Measurements from ENCODE around the gene SMCO4. TPM values are rescaled to one million over a fixed set of nuclear protein-coding genes. Genes with fewer than 3 reads are reported as not detected.

SMCO4 gene
- total RNA-seq, 1 experiment from 2014 or later: 14.1 TPM

DNA sequence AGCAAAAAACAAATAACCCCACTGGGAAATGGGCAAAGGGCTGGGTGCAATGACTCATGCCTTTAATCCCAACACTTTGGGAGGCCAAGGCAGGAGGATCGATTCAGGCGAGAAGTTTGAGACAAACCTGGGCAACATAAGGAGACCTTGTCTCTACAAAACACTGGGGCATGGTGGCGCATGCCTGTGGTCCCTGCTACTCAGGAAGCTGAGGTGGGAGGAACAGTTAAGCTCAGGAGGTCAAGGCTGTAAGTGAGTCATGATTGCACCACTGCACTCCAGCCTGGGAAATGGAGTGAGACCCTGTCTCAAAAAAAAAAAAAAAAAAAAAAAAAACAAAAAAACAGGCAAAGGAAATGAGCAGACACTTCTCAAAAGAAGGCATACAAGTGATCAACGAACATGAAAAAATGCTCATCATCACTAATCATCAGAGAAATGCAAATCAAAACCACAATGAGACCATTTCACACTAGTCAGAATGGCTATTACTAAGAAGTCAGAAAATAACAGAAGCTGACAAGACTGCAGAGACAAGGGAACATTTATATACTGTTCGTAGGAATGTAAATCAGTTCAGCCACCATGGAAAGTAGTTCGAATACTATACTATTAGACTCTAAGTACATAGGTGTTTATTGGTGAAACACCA lies 48.2 kb upstream of the SMCO4 start:
- Histone ChIP-seq H3K9me3 (ENCODE audit: control insufficient read depth, insufficient read depth, low read depth, low read length) (no peaks in the 10 kb centered on the region), H3K27me3 (ENCODE audit: control insufficient read depth, insufficient read depth, low read length) (peaks cover 6% of the 10 kb centered on the region; the same call in 1 of the 2 replicates), H3K4me1 (ENCODE audit: control insufficient read depth, insufficient read depth, low read length) (no peaks in the 10 kb centered on the region), H3K4me3 (ENCODE audit: low read depth in 2 of 2, low read length in 2 of 2) (no peak overlapping the region), H3K27ac (ENCODE audit: low read length) (no peak overlapping the region), H3K36me3 (ENCODE audit: control insufficient read depth, insufficient read depth, low read length) (no peaks in the 10 kb centered on the region)
- DNase-seq (ENCODE audit: low read depth, low spot score) (no peak), ATAC-seq (no peak)
- TF ChIP-seq TCF7L2 (IDR thresholded peaks at IDR 0.05; ENCODE audit: low read depth, low read length) (no peak), POLR2AphosphoS5 (IDR thresholded peaks at IDR 0.05; ENCODE audit: low read depth, low read length) (no peak), SIN3A (IDR thresholded peaks at IDR 0.05; ENCODE audit: borderline replicate concordance, insufficient read depth, low read depth, low read length) (no peak)
- TF ChIP-seq, protein P1, sequence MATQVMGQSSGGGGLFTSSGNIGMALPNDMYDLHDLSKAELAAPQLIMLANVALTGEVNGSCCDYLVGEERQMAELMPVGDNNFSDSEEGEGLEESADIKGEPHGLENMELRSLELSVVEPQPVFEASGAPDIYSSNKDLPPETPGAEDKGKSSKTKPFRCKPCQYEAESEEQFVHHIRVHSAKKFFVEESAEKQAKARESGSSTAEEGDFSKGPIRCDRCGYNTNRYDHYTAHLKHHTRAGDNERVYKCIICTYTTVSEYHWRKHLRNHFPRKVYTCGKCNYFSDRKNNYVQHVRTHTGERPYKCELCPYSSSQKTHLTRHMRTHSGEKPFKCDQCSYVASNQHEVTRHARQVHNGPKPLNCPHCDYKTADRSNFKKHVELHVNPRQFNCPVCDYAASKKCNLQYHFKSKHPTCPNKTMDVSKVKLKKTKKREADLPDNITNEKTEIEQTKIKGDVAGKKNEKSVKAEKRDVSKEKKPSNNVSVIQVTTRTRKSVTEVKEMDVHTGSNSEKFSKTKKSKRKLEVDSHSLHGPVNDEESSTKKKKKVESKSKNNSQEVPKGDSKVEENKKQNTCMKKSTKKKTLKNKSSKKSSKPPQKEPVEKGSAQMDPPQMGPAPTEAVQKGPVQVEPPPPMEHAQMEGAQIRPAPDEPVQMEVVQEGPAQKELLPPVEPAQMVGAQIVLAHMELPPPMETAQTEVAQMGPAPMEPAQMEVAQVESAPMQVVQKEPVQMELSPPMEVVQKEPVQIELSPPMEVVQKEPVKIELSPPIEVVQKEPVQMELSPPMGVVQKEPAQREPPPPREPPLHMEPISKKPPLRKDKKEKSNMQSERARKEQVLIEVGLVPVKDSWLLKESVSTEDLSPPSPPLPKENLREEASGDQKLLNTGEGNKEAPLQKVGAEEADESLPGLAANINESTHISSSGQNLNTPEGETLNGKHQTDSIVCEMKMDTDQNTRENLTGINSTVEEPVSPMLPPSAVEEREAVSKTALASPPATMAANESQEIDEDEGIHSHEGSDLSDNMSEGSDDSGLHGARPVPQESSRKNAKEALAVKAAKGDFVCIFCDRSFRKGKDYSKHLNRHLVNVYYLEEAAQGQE (IDR thresholded peaks at IDR 0.05; ENCODE audit: insufficient read depth in 1 of 2, low read depth in 2 of 2, low read length in 1 of 2): no peak
- TF ChIP-seq, protein P2, sequence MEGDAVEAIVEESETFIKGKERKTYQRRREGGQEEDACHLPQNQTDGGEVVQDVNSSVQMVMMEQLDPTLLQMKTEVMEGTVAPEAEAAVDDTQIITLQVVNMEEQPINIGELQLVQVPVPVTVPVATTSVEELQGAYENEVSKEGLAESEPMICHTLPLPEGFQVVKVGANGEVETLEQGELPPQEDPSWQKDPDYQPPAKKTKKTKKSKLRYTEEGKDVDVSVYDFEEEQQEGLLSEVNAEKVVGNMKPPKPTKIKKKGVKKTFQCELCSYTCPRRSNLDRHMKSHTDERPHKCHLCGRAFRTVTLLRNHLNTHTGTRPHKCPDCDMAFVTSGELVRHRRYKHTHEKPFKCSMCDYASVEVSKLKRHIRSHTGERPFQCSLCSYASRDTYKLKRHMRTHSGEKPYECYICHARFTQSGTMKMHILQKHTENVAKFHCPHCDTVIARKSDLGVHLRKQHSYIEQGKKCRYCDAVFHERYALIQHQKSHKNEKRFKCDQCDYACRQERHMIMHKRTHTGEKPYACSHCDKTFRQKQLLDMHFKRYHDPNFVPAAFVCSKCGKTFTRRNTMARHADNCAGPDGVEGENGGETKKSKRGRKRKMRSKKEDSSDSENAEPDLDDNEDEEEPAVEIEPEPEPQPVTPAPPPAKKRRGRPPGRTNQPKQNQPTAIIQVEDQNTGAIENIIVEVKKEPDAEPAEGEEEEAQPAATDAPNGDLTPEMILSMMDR (IDR thresholded peaks at IDR 0.05): no peak
- ChIA-PET CTCF (no interaction called here), POLR2A (no interaction called here)
- in situ Hi-C loops (cut with HindIII; ENCODE audit: low pct_unique_long_range_greater_than_20kb, low sequenced_read_pairs) (no loop called here), intact Hi-C loops (cut with micrococcal nuclease; ENCODE audit: unreplicated experiment) (no loop called here)
- BruUV-seq (replicated peaks): no TSS peak

DNA sequence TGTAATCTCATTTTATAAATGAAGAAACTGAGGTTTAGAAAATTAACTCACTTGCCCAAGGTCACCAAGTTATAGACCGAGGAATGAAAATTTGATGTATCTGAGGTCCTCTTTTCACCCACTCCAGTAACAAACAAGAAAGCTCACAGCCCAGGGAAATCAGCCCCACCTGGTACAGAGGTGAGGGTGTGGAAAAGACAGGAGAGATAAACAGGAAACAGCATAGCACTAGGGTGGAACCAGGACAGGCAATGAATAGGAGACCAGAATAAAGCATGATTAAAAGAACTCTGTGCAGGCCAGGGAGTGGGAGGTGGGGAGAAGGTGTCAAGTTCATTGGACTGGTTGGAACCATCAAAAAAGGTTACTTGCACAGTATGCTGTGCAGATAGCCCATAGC lies 46.2 kb upstream of the SMCO4 start:
- H3K4me1 ChIP-seq (ENCODE audit: control insufficient read depth, insufficient read depth, low read length): no peaks in the 10 kb centered on the region
- H3K36me3 ChIP-seq (ENCODE audit: control insufficient read depth, insufficient read depth, low read length): no peaks in the 10 kb centered on the region
- POLR2A ChIA-PET: no interaction called here
- peaks cover 6% of the 10 kb centered on the region; the same call in 1 of the 2 replicates for H3K27me3 ChIP-seq (ENCODE audit: control insufficient read depth, insufficient read depth, low read length)
- no peak overlapping the region for H3K4me3 ChIP-seq (ENCODE audit: low read depth in 2 of 2, low read length in 2 of 2)
- no TSS peak for BruUV-seq (replicated peaks)
- intact Hi-C loops (cut with micrococcal nuclease; ENCODE audit: unreplicated experiment): no loop called here
- no peak for ATAC-seq
- DNase-seq (ENCODE audit: low read depth, low spot score): no peak
- TF ChIP-seq, protein P1 (IDR thresholded peaks at IDR 0.05; ENCODE audit: insufficient read depth in 1 of 2, low read depth in 2 of 2, low read length in 1 of 2): no peak
- TF ChIP-seq TCF7L2 (IDR thresholded peaks at IDR 0.05; ENCODE audit: low read depth, low read length): no peak
- TF ChIP-seq SIN3A (IDR thresholded peaks at IDR 0.05; ENCODE audit: borderline replicate concordance, insufficient read depth, low read depth, low read length): no peak
- TF ChIP-seq POLR2AphosphoS5 (IDR thresholded peaks at IDR 0.05; ENCODE audit: low read depth, low read length): no peak
- TF ChIP-seq, protein P2 (IDR thresholded peaks at IDR 0.05): no peak
- no peak overlapping the region for H3K27ac ChIP-seq (ENCODE audit: low read length)
- no peaks in the 10 kb centered on the region for H3K9me3 ChIP-seq (ENCODE audit: control insufficient read depth, insufficient read depth, low read depth, low read length)
- in situ Hi-C loops (cut with HindIII; ENCODE audit: low pct_unique_long_range_greater_than_20kb, low sequenced_read_pairs): no loop called here
- CTCF ChIA-PET: no interaction called here

Data from Panc1 (cell line).